HuH-7.5 (cell line): ENCODE data around the gene TBX20.
"Not testable (repeated sequence)": the region's sequence is repeated elsewhere in the genome, so short reads cannot be mapped to it uniquely, and the experiment has no call there.

Experiments
- DNase-seq: peaks from one replicate; pipeline ENCODE4 v3.0.0; 2011; ENCODE audit warnings: low spot score

TBX20 gene

DNA sequence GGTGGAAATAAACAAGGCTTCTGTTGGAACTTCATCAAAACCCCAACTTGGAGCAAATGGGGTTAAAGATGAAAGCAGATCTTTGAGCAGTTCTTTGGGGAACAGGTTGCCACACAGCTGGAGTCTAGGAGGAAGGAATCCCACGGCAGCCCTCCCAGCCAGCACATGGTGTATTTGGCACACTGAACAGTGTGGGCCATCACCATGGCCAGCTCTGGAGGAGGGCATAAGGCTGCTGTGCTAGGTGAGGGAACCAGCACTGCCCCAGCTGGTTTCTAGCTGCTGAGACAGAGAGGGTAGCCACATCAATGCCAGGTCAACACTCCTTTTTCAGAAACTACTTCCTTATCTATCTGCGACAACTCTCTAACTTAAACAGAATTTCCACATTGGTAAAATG is 33.7 kb downstream of the TBX20 start:
- not testable (repeated sequence) for DNase-seq

DNA sequence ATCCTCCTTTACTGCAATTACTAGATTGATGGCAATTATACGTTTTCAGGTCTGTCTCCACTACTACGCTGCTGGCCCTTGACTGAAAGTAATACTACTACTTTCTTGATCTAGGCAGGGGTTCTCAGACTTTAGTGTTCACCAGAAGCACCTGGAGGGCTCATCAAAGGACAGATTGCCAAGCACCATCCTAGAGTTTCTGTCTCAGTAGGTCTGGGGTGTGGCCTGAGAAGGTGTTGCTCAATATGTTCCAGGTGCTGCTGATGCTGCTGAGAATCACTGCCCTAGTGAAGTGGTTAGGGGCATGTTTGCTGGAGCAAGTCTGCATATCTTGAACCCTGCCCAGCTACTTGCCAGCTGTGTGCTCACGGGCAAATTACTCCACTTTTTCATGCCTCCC is 37.9 kb downstream of the TBX20 start:
- not testable (repeated sequence) for DNase-seq

DNA sequence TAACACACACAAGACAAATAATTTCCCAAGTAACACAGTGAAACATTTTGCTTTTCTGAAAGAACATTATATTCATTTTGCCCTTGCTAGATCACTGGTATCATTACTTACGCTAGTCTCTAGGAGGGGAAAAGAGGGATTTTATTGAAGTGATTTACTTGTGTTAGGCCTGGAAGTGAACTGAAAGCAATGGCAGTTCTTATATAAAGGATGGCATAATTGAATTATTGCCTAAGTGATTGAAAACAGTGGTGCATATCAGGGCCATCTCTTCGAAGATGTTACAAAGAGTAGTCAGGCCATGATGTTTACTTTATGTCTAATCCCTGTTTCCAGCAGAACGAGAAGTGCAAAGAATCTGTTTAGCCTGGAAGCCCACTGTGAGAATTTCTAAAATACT is 38.8 kb downstream of the TBX20 start:
- not testable (repeated sequence) for DNase-seq

DNA sequence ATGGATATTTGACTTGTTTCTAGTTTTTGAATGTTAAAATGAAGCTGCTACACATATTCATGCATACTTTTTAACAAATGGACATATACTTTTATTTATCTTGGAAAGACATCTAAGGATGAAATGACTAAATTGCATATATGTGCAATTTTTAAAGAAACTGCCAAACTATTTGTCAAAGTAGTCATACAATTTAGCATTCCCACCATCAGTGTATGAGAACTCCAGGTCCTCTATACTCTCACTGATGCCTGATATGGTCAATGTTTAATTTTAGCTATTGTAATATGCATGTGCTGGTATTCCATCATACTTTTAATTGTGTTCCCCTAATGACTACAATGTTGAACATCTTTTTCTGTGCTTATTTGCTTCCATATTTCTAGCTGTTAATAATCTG is 47.0 kb downstream of the TBX20 start:
- not testable (repeated sequence) for DNase-seq

DNA sequence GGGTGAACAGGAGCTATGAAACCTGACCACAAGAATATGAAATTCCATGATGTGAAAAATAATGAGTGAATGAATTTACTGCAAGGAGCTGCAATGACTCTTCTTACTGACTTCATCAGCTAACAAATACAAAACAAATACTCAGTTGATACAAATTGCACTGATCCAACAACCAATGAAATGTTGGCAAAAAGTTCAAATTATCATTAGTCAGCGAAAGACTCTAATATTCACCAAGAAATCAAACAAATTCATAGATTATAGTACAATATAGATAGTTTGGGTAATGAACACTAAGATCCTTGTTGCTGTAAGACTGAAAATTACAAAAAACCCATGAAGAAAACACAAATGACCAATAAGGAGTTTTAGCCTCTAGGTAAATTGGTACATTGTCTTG is 49.0 kb downstream of the TBX20 start:
- not testable (repeated sequence) for DNase-seq

DNA sequence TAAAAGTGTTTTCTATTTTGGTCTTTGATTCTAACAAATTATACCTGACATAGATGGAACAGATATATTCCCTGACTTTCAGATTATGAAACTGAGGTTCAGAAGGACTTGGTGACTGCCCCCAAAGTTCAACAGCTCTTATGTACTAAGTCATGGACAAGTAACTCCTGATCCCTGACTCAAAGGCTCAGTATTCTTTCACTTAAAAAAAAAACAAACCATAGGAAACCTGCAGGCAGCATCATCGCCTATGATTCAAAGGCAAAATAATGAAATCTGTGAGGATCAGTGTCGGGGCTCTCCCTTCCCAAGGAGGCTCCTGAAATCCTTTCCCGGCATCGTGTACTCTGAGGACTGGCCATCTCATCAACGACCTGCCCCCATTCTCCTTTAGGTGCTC is 49.9 kb downstream of the TBX20 start:
- not testable (repeated sequence) for DNase-seq

DNA sequence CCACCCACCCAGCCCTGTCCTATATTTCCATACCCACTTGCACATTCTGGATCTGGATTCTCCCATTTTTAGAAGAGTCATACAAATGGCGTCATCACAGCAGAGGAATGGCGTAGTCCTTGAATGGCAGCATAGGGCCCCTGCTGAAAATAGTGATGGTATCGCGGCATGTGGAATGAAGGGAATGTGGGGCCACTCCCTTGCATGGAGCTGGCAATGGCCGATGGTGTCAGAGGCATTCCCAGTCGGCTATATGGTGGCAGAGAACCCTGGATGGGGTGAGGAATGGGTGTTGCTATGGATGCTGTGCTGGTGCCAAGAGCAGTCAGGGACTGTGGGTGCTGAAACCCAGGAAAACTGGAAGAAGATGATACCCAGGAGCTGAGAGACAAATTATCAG is 51.5 kb downstream of the TBX20 start:
- DNase-seq: not testable (repeated sequence)

DNA sequence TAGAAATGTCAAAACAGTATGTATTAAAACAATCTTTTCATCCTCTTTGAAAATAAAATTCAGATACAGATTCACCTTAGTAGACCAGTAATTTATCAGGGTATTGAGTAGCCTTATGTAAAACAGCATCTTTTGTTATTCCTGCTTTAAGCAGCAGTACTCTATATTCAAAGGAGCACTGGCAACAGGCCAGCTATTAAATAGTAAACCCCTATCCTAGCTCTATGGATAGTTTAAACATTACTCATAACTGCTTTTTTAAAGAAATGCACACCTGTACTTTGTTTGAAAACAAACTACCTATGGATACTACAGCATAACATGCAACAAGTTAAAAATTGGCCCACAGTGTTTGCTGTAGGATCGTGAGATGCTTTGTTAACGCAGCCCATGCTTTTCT is 53.7 kb downstream of the TBX20 start:
- DNase-seq: not testable (repeated sequence)

DNA sequence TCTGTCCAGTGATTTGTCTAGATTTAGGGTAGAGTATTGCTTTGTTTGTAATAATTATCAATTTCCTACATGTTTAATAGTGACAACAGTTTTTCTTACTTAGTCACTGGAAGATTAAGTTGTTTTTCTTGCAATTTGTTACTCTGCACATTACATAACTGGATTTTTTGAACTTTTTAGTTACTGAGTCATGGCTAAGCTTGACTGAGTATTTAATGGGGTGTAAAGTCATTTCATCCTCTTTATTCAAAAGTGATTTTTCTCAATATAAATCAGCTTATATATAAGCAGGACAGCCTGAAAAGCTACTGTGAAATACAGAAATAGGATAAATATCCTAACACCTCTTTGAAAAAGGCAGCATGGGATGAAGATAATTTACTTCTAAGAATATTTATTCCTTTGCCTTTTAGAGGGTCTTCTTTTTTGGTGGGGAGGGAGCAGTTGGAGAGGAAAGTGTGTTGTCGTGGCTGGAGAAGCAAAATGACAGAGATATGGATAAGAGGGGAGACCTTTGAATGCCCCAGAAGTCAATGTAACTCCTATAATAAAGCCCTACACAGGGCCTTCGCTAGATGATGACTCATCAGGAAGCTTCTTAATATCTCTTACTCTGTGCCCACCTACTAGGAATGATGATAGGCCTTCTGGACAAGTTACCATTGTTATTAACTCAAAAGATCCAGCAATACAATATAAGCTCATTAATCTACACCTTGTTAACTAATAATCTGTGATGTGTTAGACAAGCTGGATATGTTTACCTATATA is 55.3 kb downstream of the TBX20 start:
- not testable (repeated sequence) for DNase-seq

DNA sequence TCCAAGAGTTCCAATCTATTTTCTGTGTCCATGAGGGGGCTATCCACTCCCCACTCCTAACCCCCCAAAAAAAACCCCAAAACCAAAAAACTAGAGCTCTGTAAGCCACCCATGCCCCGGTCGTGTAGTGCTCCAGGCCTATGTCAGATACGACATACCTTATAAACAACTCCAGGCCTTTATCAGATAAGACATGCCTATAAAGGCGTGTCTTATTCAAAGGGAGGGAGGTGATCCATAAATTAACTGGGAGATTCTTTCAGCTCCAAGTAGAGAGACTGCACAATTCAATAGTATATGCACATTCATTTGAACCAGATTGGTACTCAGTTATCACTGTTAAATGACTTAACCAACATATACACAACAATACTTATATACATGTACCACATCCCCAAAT is 62.3 kb downstream of the TBX20 start:
- not testable (repeated sequence) for DNase-seq

DNA sequence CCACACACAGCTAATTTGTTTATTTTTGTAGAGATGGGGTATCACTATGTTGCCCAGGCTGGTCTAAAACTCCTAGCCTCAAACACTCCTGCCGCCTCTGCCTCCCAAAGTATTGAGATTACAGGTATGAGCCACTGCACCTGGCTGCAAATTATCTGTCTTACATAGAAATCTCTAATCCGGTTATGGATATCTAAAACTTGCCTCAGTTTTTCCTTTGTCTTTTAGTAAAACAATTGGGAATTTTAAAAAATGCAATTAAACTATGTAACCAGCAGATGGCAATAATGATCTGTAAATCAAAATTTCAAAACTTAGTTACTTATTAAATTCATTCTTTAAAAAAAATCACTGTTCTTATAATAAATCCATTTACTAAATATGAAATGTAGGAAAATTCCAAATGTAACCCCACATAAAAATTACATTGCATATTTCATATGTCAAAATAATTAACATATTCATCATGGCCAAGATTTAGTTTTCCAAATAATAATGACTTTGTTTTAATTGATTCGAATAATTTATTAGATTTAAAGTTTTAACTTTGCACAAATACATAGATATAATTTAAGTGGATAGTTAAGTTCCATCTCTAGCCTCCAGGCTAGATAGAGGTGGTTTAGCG is 63.6 kb downstream of the TBX20 start:
- not testable (repeated sequence) for DNase-seq

DNA sequence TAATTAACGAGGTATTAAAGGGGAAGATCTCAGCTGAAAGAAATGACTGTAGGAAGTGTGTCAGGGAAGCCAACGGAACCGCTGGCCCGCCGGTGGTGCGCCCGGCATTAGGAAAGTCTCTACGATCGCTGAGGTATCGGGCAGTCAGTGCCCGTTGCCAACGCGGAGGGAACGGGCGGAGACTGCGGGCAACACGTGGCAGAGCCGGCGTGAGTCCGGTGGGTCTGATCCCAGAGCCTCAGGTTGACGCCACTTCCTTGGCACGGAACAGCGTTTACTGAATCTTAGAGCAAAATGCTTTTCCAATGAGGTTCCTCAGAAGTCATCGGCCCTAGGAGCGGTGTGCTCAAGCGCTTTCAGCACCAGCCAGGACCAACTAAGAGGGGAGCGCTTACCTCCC is 67.1 kb downstream of the TBX20 start:
- DNase-seq: not testable (repeated sequence)

DNA sequence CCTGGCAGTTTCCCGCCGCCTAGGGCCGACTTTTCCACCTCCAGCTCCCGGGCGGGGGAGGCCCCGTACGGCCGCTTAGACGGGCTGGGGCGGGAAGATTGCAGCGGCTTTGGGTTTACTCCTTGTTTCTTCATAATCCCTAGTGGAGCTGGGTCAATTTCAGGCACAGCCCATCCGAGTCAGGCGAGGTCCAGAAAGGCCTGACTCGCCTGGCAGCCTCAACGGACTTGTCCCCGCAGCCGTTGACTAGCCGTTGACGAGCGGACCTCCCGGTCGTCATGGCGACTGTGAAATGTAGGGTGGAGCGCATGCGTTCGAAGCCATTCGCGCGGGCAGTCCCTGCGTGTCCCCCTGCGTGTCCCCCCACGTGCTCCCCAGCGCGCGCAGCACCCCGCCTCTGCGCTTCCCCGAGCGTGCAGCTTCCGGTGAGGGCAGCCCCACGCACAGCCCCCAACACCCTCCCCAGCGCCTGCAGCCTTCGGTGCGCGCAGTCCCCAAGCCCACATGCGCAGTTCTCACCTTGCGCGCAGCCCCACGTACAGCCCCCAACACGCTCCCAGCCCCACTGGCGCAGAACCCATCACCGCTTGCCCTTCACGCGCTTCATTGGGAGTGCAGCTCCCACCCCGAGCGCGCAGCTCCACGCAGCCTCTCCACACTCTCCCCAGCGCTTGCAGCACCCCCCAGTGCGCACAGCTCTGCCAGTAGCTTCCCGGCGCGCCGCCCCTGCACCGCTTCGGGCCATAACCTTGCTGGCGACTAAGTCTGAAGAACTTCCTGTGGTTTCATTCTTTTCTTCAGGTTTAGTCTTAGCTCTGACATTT is 67.8 kb downstream of the TBX20 start:
- DNase-seq: no peak

DNA sequence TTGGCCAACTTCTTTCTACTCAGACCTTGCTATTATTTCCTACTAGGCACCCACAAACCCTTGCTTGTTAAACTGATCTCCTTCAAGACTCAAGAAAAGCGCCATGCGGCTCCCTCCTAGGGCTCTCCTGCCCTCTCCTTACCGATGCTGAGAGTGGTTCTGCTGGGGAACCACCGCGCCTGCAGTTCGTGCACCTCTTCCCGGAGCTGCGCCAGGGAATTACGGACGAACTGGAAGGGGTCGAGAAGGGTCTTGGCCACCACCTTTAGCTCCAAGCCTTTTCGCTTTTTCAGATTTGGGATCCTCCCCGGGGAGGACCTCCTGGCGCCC is 68.4 kb downstream of the TBX20 start:
- not testable (repeated sequence) for DNase-seq

DNA sequence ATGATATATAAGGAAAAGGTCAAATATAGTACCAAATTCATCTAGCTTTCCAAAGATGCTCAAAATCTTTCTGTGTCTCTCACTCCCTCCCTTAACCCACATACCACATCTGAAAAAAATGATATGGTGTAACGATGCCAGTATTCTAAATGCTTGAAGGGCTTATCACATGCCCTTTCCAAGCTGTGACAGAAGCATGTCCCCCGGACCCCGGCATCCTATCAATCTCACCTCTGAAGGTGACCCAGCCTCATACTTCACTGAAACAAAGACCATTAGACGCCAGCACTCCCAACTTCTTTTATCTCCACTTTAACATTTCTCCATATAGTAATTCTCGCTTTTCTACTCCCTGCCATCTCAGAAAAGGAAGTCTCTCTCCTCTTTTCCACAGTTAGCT is 68.9 kb downstream of the TBX20 start:
- not testable (repeated sequence) for DNase-seq

DNA sequence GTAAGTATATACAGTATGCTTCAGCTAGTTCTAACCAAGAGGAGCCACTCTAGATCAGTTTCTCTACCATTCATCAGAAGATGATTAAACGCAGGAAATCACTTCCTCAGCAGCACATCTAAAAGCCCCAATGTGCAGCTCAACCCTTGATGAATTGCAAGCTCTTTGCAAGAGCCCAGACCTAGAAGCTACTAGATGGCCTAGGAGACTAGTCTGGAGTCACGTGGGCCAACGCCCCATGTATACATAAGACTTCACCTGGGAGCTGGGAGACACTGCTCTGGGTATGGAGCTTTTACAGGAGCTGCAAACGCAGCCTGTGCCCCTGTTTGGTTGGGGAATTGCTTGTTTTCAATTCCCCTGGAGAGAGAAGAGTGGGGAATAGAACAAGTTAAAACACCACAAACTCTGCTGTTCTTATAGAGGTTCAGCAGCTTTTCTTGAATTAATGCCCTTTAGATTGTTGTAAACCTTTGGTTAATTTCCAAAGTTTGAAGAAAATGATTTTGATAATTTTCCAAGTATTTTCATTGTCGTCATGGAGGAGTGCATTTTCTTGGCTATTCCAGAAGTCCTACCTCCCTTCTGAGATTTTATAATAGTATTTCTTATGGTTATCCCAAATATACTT is 69.9 kb downstream of the TBX20 start:
- DNase-seq: not testable (repeated sequence)

DNA sequence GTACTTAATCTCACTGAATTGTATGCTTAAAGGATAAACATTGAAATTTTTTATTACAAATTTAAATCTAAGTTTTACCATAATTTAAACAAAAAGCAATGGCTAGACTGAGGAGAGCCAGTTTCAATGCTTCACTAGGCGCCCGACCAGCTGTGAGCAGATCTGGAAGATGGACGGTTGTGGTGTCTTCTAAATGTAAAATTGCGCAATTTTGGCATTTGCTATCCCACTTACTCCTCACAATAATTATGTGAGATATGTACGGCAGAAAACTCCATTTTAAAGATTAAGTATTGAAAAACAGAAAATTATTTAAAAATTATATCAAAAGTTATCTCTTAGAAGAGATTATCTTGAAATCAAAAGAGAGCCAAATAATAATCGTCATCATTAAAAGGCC is 73.2 kb downstream of the TBX20 start:
- DNase-seq: not testable (repeated sequence)

DNA sequence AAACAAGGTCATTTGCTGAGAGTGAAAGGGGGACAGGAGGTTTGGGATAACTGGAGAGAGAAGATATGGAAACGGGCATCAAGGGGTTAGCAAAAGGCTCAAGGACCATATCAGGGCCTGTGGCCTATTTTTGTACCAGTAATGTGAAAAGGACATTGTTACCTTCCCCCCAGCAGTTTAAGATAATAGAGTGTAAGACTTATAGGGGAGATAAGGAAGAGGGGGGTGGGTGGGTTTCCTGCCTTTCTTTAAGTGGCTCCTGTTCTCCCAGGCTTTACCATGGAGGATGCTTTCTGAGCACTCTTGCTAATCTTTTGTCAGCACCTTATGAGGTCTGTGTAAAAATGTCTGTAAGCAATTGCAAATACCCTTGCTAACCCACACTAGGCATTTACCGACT is 80.7 kb downstream of the TBX20 start:
- DNase-seq: not testable (repeated sequence)

DNA sequence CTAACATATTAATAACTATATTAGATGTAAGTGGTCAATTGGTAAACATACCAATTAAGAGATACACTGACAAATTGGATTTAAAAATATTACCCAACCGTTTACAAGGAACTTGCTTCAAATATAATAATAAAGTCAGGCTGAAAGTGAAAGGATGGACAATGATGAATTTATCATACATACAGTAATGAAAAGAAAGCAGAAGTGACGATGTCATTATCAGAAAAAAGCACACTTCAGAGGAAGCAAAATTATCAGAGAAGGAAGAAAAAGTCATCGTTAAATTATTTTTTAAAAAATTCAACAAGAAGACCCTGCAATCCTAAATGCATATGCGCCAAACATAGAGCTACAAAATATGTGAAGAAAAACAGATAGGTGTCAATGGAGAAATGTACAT is 81.8 kb downstream of the TBX20 start:
- not testable (repeated sequence) for DNase-seq

DNA sequence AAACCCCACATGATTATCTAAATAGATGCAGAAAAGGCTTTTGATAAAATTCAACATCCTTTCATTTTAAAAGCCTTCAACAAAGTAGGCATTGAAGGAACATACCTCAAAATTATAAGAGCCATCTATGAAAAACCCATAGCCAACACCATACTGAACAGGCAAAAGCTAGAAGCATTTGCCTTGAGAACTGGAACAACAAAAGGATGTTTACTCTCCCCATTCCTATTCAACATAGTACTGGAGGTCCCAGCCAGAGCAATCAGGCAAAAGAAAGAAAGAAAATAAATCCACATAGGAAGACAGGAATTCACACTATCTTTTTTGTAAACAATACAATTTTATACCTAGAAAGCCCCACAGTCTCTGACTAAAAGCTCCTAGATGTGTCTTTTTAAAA is 86.2 kb downstream of the TBX20 start:
- not testable (repeated sequence) for DNase-seq

DNA sequence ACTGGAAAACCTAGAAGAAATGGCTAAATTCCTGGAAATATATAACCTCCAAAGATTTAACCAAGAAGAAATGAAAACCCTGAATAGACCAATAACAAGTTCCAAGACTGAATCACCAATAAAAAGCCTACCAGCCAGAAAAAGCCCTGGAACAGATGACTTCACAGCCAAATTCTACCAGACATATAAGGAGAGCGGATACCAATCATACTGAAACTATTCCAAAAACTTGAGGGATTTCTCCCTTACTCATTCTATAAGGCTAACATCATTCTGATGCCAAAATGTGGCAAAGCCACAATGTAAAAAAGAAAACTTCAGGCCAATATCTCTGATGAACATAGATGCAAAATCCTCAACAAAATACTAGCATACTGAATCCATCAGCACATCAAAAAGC is 86.7 kb downstream of the TBX20 start:
- DNase-seq: not testable (repeated sequence)

DNA sequence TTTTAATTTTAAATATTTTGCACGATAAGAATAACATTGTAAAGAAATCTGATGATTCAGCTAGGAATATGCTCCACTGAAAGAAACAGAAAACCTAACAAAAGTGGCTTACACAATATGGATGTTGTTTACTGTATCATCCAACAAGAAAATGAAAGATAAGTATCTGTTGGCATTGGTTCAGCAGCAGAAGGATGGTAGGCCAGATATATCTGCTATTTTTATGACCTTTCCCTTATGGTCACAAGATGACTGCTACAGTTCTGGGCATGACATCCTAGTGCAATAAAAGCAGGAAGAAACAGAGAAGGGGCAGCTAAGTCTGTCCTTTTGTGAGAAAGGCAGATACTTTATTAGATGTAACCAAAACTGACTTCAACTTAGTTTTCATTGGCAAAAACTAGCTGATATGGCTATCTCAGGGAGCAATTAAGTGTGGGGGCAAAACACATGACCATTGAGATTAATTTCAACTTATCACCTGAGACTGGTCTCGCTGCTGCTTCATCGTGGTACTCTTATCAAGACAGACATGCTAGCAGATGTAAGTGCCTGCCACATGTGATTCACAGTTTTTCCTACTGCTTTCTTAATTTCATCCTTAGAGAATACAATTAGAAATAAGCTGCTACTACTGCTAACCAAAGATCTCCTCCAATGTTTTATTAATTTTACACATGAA is 92.7 kb downstream of the TBX20 start:
- DNase-seq: not testable (repeated sequence)
